Psoas muscle (tissue), 8 donors: ENCODE results near the gene ALKBH5. TPM values are rescaled to one million over a fixed set of nuclear protein-coding genes. Genes with fewer than 3 reads are reported as not detected.

Experiments
- ATAC-seq, 4 donors: fragments of 200-7000 bp; cut with Tn5 transposase; one replicate each; pipeline ENCODE4 v1.9.1; 2020; ENCODE audit warnings: moderate library complexity in 3 of 4, mild to moderate bottlenecking in 2 of 4
- DNase-seq, 2 donors: peaks; one replicate each; pipeline ENCODE4 v3.0.0-alpha.2; 2020
- H3K27ac ChIP-seq: fragments of 200-600 bp; one replicate; pipeline ENCODE4 v1.8.0; 2022
- H3K27me3 ChIP-seq, 3 donors: fragments of 200-600 bp in 1 of 3; one replicate each; pipeline versions ENCODE4 v1.6.1 to v1.8.0; 2013 to 2022; ENCODE audit warnings: low read length in 2 of 3, mild to moderate bottlenecking in 2 of 3, moderate library complexity in 1 of 3; ENCODE audit not compliant: insufficient read depth in 3 of 3
- H3K36me3 ChIP-seq, 2 donors: fragments of 200-600 bp in 1 of 2; one replicate each; pipeline versions ENCODE4 v1.6.1 to v1.8.0; 2013 to 2022; ENCODE audit warnings: low read depth in 1 of 2, mild to moderate bottlenecking in 1 of 2, moderate library complexity in 1 of 2; ENCODE audit not compliant: insufficient read depth in 1 of 2
- H3K4me1 ChIP-seq: fragments of 200-600 bp; one replicate; pipeline ENCODE4 v1.8.0; 2022
- H3K4me3 ChIP-seq: fragments of 200-600 bp; one replicate; pipeline ENCODE4 v1.8.0; 2022; ENCODE audit warnings: mild to moderate bottlenecking
- H3K9me3 ChIP-seq: fragments of 200-600 bp; one replicate; pipeline ENCODE4 v1.8.0; 2022
- WGBS, 3 donors: extraction: QIAGEN DNeasy Blood & Tissue Kit; methylation state at CpG; one replicate each; pipeline versions ENCODE4 v1.1.6 to v1.1.7; 2013; 5-methylcytosine and 5-hydroxymethylcytosine counted together
- intact Hi-C, 2 donors: fragments of 100-400 bp; cut with DNase I; formaldehyde crosslinking; loops; one replicate each; pipeline versions ENCODE4 v1.11.0 to v1.14.2; 2022
- polyA plus RNA-seq, 3 donors: library from polyadenylated mRNA; stranded (reverse); fragments of 200-250 nt; gene quantifications; one replicate each; pipeline ENCODE4 v1.2.3, GENCODE V29; 2013
- total RNA-seq, 4 donors: library from RNA; stranded (reverse); fragmentation: NEBNext Ultra II Directional in 2 of 4; extraction: Animal tissue kit (Norgen Biotek cat#: 25700) in 2 of 4; gene quantifications; one replicate each; pipeline versions ENCODE4 v1.2.1 to v1.2.4, GENCODE V29; 2021 to 2023
- TF ChIP-seq, protein P1 (sequence below): fragments of 200-600 bp; IDR thresholded peaks from one replicate; pipeline ENCODE4 v1.8.0; 2022; ENCODE audit warnings: antibody characterized with exemption
- donor health status: healthy with polysubstance abuse.
- donor health status: DM: no; HTN: no; CAD: no; lungs with moderate emphysema.
- donor health status: Bipolar disorder and iron deficiency.
- donor health status: healthy.
- donor health status: DM: yes; HTN: yes; CAD: no.
- donor health status: DM: no; HTN: no; CAD: no.
- donor health status: DM: no; HTN: no; CAD: no.
- donor health status: DM: yes; HTN: yes; CAD: no.

The ALKBH5 gene
- total and polyA plus RNA-seq, 7 donors: 91.7 to 235 (median 206) TPM

DNA sequence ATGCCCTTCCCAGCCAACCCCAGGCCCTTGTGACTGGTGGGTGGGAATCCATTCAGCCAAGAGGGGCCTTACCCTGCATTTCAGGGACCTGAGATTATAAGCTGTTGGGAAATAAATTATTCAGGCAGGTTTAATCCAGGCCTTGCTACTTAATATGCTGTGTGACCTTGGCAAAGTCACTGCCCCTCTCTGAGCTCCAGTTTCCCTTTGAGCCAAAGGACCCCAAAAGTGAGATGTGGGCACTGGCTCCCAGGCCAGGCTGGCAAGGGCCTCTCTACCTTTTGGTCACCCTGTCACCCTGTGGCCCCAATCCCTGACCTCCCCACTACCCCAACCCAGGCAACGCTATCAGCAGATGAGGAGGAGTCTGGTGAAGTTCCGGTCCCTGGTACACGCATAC lies 41.2 kb upstream of the ALKBH5 start:
- ATAC-seq: no peak
- no peaks in the 10 kb centered on the region for H3K27me3 ChIP-seq
- WGBS, 3 donors: 91 to 94% (median 93%) methylated on average over 3 of the region's 3 CpGs
- no peaks in the 10 kb centered on the region for H3K9me3 ChIP-seq
- H3K4me3 ChIP-seq: no peak overlapping the region
- H3K36me3 ChIP-seq: no peaks in the 10 kb centered on the region
- DNase-seq: no peak
- TF ChIP-seq, protein P1, sequence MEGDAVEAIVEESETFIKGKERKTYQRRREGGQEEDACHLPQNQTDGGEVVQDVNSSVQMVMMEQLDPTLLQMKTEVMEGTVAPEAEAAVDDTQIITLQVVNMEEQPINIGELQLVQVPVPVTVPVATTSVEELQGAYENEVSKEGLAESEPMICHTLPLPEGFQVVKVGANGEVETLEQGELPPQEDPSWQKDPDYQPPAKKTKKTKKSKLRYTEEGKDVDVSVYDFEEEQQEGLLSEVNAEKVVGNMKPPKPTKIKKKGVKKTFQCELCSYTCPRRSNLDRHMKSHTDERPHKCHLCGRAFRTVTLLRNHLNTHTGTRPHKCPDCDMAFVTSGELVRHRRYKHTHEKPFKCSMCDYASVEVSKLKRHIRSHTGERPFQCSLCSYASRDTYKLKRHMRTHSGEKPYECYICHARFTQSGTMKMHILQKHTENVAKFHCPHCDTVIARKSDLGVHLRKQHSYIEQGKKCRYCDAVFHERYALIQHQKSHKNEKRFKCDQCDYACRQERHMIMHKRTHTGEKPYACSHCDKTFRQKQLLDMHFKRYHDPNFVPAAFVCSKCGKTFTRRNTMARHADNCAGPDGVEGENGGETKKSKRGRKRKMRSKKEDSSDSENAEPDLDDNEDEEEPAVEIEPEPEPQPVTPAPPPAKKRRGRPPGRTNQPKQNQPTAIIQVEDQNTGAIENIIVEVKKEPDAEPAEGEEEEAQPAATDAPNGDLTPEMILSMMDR: no peak
- no peaks in the 10 kb centered on the region for H3K4me1 ChIP-seq
- intact Hi-C loops: loop anchor here (5.0 to 10.0 kb wide), 3 partner anchors 40 to 75 kb away; partner anchors contain the start of gene ALKBH5 (in 1 of the 2)
- H3K27ac ChIP-seq: no peak overlapping the region

DNA sequence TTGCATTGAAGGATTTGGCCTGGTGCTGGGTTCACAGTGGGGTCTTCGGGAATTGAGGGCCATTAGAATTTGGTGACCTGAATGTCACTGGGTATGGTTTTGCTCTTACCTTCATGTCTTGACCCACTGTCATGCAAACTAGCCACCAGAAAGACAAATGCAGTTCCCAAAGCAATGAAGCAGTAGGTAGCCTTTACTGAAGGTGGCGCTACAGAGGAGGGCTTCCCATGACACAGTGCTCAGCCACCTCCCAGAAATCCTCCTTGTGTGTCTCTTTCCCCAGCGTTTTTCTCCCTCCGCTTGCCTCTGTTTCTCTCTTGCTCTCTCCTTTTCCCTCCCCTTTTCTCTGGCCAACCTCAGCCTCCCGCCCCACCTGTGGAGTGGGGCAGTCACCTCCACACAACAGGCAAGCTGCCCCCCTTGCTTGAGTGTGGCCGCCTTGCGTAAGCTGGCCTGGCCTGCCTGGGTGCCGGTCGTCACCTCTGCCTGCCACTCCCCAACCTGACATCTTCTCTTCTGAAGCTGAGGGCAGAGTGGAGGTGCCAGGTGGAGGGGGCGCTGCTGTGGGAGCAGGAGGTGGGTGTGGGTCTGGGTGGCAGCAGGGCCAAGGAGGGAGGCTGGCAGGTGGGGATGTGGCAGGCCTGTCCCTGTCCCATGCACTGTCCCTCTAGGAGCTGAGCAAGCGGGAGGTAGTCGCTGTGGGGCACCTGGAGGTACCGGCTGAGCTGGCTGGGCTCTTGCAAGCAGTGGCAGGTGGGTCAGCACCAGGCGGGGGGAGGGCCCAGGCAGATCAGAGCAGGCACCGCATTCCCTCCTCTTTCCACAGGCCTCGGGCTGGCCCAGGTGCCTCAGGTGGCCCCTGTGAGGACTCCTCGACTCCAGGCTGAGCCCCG lies 40.3 kb upstream of the ALKBH5 start:
- ATAC-seq (no peak), DNase-seq (no peak)
- no peaks in the 10 kb centered on the region for H3K9me3 ChIP-seq
- TF ChIP-seq, protein P1: no peak
- H3K4me3 ChIP-seq: no peak overlapping the region
- 75 to 79% (median 77%) methylated on average over 18 of the region's 18 CpGs for WGBS, 3 donors
- intact Hi-C loops: loop anchor here (5.0 to 10.0 kb wide), 3 partner anchors 39 to 74 kb away; partner anchors contain the start of gene ALKBH5 (in 1 of the 2)
- H3K36me3 ChIP-seq: no peaks in the 10 kb centered on the region
- no peak overlapping the region for H3K27ac ChIP-seq
- no peaks in the 10 kb centered on the region for H3K4me1 ChIP-seq
- no peaks in the 10 kb centered on the region for H3K27me3 ChIP-seq

DNA sequence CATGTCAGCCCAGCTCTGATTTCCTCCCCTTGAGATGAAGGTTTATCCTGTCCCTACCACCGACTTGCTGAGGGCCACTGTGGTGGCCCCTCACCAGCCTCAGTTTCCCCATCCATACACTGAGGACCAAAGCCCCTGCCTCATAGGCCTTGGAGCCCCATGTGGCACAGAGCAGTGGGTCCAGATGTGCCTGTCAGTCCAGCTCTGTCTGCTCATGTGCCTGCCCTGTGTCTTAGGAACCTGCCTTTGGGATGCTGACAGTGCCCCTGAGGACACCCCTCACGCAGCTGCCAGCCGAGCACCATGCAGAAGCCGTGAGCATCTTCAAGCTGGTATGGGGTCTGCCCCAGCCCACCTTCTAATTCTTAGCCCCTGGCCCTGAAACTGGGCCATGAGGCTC lies 39.4 kb upstream of the ALKBH5 start:
- Histone ChIP-seq H3K4me1 (no peaks in the 10 kb centered on the region), H3K9me3 (no peaks in the 10 kb centered on the region), H3K27me3 (no peaks in the 10 kb centered on the region), H3K36me3 (no peaks in the 10 kb centered on the region), H3K27ac (no peak overlapping the region), H3K4me3 (no peak overlapping the region)
- intact Hi-C loops: loop anchor here (5.0 to 10.0 kb wide), 3 partner anchors 38 to 73 kb away; partner anchors contain the start of gene ALKBH5 (in 1 of the 2)
- no peak for DNase-seq
- TF ChIP-seq, protein P1: no peak
- 68 to 76% (median 68%) methylated on average over 4 of the region's 4 CpGs for WGBS, 3 donors
- no peak for ATAC-seq

DNA sequence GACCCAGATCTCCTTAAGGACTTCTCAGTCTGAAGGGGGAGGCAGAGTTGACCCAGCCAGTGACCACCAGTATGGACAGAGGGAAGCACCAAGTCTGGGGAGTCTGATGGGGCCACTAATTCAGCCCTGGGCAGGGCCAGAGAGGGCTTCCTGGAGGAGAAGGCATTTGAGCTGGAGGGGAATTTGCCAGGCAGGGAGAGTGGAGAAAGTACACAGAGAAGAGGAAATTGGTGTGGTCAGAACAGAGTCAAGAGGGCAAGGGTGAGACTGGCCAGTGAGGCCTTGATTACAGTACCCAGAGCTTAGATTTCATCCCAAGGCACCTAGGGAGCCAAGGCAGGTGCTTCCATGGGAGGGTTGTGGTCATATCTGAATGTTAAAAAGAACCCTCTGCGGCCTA lies 38.8 kb upstream of the ALKBH5 start:
- no peaks in the 10 kb centered on the region for H3K27me3 ChIP-seq
- ATAC-seq (no peak), DNase-seq (no peak)
- intact Hi-C loops: loop anchor here (5.0 to 10.0 kb wide), 3 partner anchors 37 to 72 kb away; partner anchors contain the start of gene ALKBH5 (in 1 of the 2)
- no peaks in the 10 kb centered on the region for H3K9me3 ChIP-seq
- no peaks in the 10 kb centered on the region for H3K4me1 ChIP-seq
- H3K36me3 ChIP-seq: no peaks in the 10 kb centered on the region
- H3K27ac ChIP-seq: no peak overlapping the region
- TF ChIP-seq, protein P1: no peak
- no peak overlapping the region for H3K4me3 ChIP-seq
- WGBS, 3 donors: 82 to 94% (median 88%) methylated on average over 1 of the region's 1 CpG
